Neural cell (in vitro differentiated cells): ENCODE measurements around the gene C1orf232. TPM values are rescaled to one million over a fixed set of nuclear protein-coding genes. Genes with fewer than 3 reads are reported as not detected.

Source experiments
- H2AFZ ChIP-seq: fragments of 200-600, 300-800 bp; sonication (generic), shearing (Covaris generic); 2 replicates; pipeline ENCODE4 v1.6.0; 2014; ENCODE audit warnings: low read depth, mild to moderate bottlenecking, antibody characterized with exemption, low read length, moderate library complexity
- H3F3A ChIP-seq: fragments of 200-600 bp; shearing (Covaris generic); 2 replicates; pipeline ENCODE4 v1.6.1; 2016; ENCODE audit warnings: mild to moderate bottlenecking, moderate library complexity, mixed read lengths, antibody characterized with exemption, low read length; ENCODE audit not compliant: insufficient read depth, poor library complexity, severe bottlenecking
- H3K27ac ChIP-seq: fragments of 200-600, 300-800 bp; sonication (generic), shearing (Covaris generic); 2 replicates; pipeline ENCODE4 v1.5.1; 2014; ENCODE audit warnings: mild to moderate bottlenecking, low read length, moderate library complexity
- H3K27me3 ChIP-seq: fragments of 300-800, 200-600 bp; sonication (generic), shearing (Covaris generic); 2 replicates; pipeline ENCODE4 v1.6.0; 2014; ENCODE audit warnings: mild to moderate bottlenecking, low read depth, low read length, moderate library complexity; ENCODE audit not compliant: insufficient read depth
- H3K36me3 ChIP-seq: fragments of 300-800, 200-600 bp; sonication (generic), shearing (Covaris generic); 2 replicates; pipeline ENCODE4 v1.5.1; 2014; ENCODE audit warnings: mild to moderate bottlenecking, antibody characterized with exemption, low read length, moderate library complexity; ENCODE audit not compliant: insufficient read depth
- H3K4me2 ChIP-seq: fragments of 300-800, 200-600 bp; sonication (generic), shearing (Covaris generic); 2 replicates; pipeline ENCODE4 v1.6.0; 2014; ENCODE audit warnings: mild to moderate bottlenecking, low read length
- H3K4me3 ChIP-seq: fragments of 300-800, 200-600 bp; sonication (generic), shearing (Covaris generic); 2 replicates; pipeline ENCODE4 v1.5.1; 2014; ENCODE audit warnings: mild to moderate bottlenecking, low read length, moderate library complexity
- H3K79me2 ChIP-seq: fragments of 200-600 bp; shearing (Covaris generic); replicated peaks from 2 replicates; pipeline ENCODE4 v1.6.0; 2014; ENCODE audit warnings: mild to moderate bottlenecking, low read length, moderate library complexity; ENCODE audit not compliant: insufficient read depth
- H3K9ac ChIP-seq: fragments of 300-800, 200-600 bp; sonication (generic), shearing (Covaris generic); 2 replicates; pipeline ENCODE4 v1.6.1; 2016; ENCODE audit warnings: mild to moderate bottlenecking, low read length, mixed read lengths
- H3K9me2 ChIP-seq: fragments of 200-600 bp; shearing (Covaris generic); 2 replicates; pipeline ENCODE4 v1.6.1; 2016; ENCODE audit warnings: mild to moderate bottlenecking, low read length, mixed read lengths; ENCODE audit not compliant: insufficient read depth
- H3K9me3 ChIP-seq: fragments of 200-600, 300-800 bp; sonication (generic), shearing (Covaris generic); 2 replicates; pipeline ENCODE4 v1.6.1; 2016; ENCODE audit warnings: mild to moderate bottlenecking, mixed run types, low read length, moderate library complexity, mixed read lengths
- H4K20me1 ChIP-seq: fragments of 200-600 bp; shearing (Covaris generic); 2 replicates; pipeline ENCODE4 v1.6.1; 2016; ENCODE audit warnings: mild to moderate bottlenecking, mixed run types; ENCODE audit not compliant: insufficient read depth
- CTCF ChIP-seq: fragments of 450-650 bp; IDR thresholded peaks from 2 replicates; pipeline ENCODE4 v1.5.1; 2014; ENCODE audit warnings: antibody characterized with exemption, mild to moderate bottlenecking, moderate library complexity; ENCODE audit not compliant: poor library complexity, severe bottlenecking
- EP300 ChIP-seq: fragments of 450-650 bp; conservative IDR thresholded peaks from 2 replicates; pipeline ENCODE4 v1.6.1; 2014; ENCODE audit warnings: antibody characterized with exemption, mild to moderate bottlenecking, moderate library complexity; ENCODE audit not compliant: poor library complexity, severe bottlenecking
- EZH2 ChIP-seq: fragments of 200-600, 300-800 bp; shearing (Covaris generic), sonication (generic); IDR thresholded peaks from 2 replicates; pipeline ENCODE4 v1.6.1; 2014; ENCODE audit warnings: antibody characterized with exemption, low read length, borderline replicate concordance, mild to moderate bottlenecking; ENCODE audit not compliant: insufficient read depth, poor library complexity, severe bottlenecking
- MXI1 ChIP-seq: fragments of 450-650 bp; conservative IDR thresholded peaks from 2 replicates; pipeline ENCODE4 v1.6.1; 2014; ENCODE audit warnings: antibody characterized with exemption, mild to moderate bottlenecking; ENCODE audit not compliant: poor library complexity, severe bottlenecking
- POLR2AphosphoS5 ChIP-seq: IDR thresholded peaks from 2 replicates; pipeline ENCODE4 v1.6.1; 2012
- RAD21 ChIP-seq: fragments of 450-650 bp; conservative IDR thresholded peaks from 2 replicates; pipeline ENCODE4 v1.6.1; 2014; ENCODE audit warnings: antibody characterized with exemption, mild to moderate bottlenecking, moderate library complexity
- REST ChIP-seq: IDR thresholded peaks from 2 replicates; pipeline ENCODE4 v1.6.1; 2012; ENCODE audit warnings: borderline replicate concordance
- SMC3 ChIP-seq: fragments of 450-650 bp; conservative IDR thresholded peaks from 2 replicates; pipeline ENCODE4 v1.6.1; 2014; ENCODE audit warnings: antibody characterized with exemption, mild to moderate bottlenecking, moderate library complexity; ENCODE audit not compliant: poor library complexity
- TAF1 ChIP-seq: IDR thresholded peaks from 2 replicates; pipeline ENCODE4 v1.6.1; 2012; ENCODE audit warnings: low read depth
- polyA plus RNA-seq: library from polyadenylated mRNA; depleted of rRNA; stranded (reverse); fragments of >200 nt; gene quantifications from 2 replicates; pipeline ENCODE4 v1.2.3, GENCODE V29; 2014

C1orf232 gene
- polyA plus RNA-seq, 1 donor from 2014 or later: not detected

DNA sequence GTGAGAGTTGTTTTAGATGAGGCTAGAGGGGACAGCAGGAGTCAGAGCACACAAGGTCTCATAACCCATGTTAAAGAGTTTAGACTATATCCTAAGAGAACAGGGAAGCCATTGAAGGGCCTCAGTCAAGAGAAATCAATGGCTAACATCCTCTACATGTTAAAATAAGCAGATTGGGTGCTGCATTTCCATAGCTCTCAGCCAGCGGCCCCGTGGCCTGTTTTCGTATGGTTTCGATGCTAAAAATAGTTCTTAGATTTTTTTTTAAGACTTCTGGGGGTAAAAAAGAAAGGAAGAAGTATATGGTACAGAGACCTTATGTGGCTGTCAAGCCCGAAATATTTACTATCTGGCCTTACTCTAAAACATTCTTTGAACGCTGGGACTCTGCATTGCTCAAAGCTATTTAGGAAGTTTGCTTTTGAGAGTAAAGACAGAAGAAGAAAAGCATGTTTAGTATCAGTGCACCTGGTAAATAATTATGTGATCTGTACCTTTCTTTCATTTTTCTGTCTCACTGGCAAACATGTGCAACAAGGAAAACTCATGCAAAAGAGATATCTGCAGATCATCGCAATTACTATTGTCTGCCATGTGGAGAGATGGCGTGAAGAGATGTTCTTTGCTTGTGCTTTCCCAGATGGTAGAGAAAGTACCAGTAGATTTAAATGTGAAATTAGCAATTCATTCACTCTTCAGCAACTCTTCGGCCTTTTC lies 48.7 kb downstream of the C1orf232 start:
- Histone ChIP-seq H3K4me2 (no peak overlapping the region), H2AFZ (no peak overlapping the region), H3K9me2 (no peaks in the 10 kb centered on the region), H4K20me1 (no peaks in the 10 kb centered on the region), H3K4me3 (no peak overlapping the region), H3K27ac (no peak overlapping the region), H3K9ac (no peak overlapping the region), H3K36me3 (peaks cover 6% of the 10 kb centered on the region), H3K9me3 (no peaks in the 10 kb centered on the region), H3K79me2 (no peaks in the 10 kb centered on the region), H3K27me3 (no peaks in the 10 kb centered on the region), H3F3A (no peaks in the 10 kb centered on the region)
- no peak for TF ChIP-seq RAD21
- no peak for TF ChIP-seq SMC3
- no peak for TF ChIP-seq TAF1
- TF ChIP-seq POLR2AphosphoS5: no peak

DNA sequence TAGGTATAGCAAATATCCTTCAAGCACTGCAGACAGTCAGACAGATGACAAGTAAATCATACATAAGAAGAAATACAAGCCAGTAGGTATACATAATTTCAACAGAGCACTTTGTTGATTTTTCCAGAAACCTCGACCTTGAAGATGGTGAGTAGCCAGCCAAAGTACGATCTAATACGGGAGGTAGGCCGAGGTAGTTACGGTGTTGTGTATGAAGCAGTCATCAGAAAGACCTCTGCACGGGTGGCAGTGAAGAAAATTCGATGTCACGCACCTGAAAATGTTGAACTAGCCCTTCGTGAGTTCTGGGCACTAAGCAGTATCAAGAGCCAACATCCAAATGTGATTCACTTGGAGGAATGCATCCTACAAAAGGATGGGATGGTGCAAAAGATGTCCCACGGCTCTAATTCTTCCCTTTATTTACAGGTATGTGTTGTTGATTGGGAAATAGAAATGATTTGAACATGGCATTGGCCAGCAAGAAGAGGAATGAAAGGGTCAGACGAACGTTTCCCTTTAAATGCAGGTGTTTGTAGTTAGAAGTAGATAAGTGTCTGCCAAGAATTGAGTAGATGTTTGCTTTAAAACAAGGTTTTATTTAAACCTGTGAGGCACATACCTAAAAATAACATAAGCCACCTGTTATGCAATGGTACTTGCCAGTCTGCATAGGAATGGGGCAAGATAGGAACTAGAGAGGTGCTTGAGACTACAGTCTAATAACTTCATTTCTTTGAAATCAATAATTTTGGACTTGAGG lies 54.4 kb downstream of the C1orf232 start:
- Histone ChIP-seq H3K4me3 (no peak overlapping the region), H3K9ac (no peak overlapping the region), H3K27ac (no peak overlapping the region), H3K9me2 (no peaks in the 10 kb centered on the region), H3K9me3 (no peaks in the 10 kb centered on the region), H3K79me2 (peaks cover 11% of the 10 kb centered on the region), H3K36me3 (no peaks in the 10 kb centered on the region), H3F3A (peaks cover 4% of the 10 kb centered on the region), H3K27me3 (no peaks in the 10 kb centered on the region), H2AFZ (no peak overlapping the region), H4K20me1 (no peaks in the 10 kb centered on the region), H3K4me2 (no peak overlapping the region)
- TF ChIP-seq SMC3: no peak
- no peak for TF ChIP-seq TAF1
- TF ChIP-seq EP300: no peak
- no peak for TF ChIP-seq POLR2AphosphoS5
- TF ChIP-seq MXI1: no peak
- no peak for TF ChIP-seq CTCF
- no peak for TF ChIP-seq EZH2
- TF ChIP-seq REST: no peak
- no peak for TF ChIP-seq RAD21

Other genes with a start within 250 kb of the C1orf232 start
- 7.9 and 10.4 TPM in 2 replicates for gene PAFAH2, start 170.9 kb downstream of the C1orf232 start, polyA plus RNA-seq
- 2.0 and 2.7 TPM in 2 replicates for gene EXTL1, start 147.2 kb downstream of the C1orf232 start, polyA plus RNA-seq
- 0.28 and 0.46 TPM in 2 replicates for gene SLC30A2, start 122.8 kb downstream of the C1orf232 start, polyA plus RNA-seq
- not detected in 2 replicates for gene TRIM63, start 101.3 kb downstream of the C1orf232 start, polyA plus RNA-seq
- gene PDIK1L, start 57.1 kb downstream of the C1orf232 start, polyA plus RNA-seq: 41.3 and 44.9 TPM in 2 replicates
- gene FAM110D, start 9.9 kb downstream of the C1orf232 start, polyA plus RNA-seq: 0.31 and 0.48 TPM in 2 replicates
- 20.2 and 25.0 TPM in 2 replicates for gene ZNF593, start 945 bp upstream of the C1orf232 start, polyA plus RNA-seq
- gene ZNF593OS, start 2.9 kb upstream of the C1orf232 start, polyA plus RNA-seq: not detected in 2 replicates
- gene CNKSR1, start 8.5 kb upstream of the C1orf232 start, polyA plus RNA-seq: 2.2 and 7.8 TPM in 2 replicates
- gene CATSPER4, start 21.6 kb upstream of the C1orf232 start, polyA plus RNA-seq: not detected in 2 replicates
- 20.5 and 26.2 TPM in 2 replicates for gene CEP85, start 65.2 kb upstream of the C1orf232 start, polyA plus RNA-seq
- gene SH3BGRL3, start 111.1 kb upstream of the C1orf232 start, polyA plus RNA-seq: 7.5 and 12.8 TPM in 2 replicates
- 18.5 and 19.4 TPM in 2 replicates for gene UBXN11, start 137.7 kb upstream of the C1orf232 start, polyA plus RNA-seq
- gene CD52, start 149.0 kb upstream of the C1orf232 start, polyA plus RNA-seq: not detected in 2 replicates
- 0.18 and 2.5 TPM in 2 replicates for gene CRYBG2, start 185.2 kb upstream of the C1orf232 start, polyA plus RNA-seq
- not detected in 2 replicates for gene ZNF683, start 203.8 kb upstream of the C1orf232 start, polyA plus RNA-seq
- gene LIN28A, start 241.9 kb upstream of the C1orf232 start, polyA plus RNA-seq: 0.94 and 1.0 TPM in 2 replicates